Mesenchymal stem cell (in vitro differentiated cells and primary cell): ENCODE data around the gene FLRT2.

ENCODE experiments used
- DNase-seq: peaks from one replicate; pipeline ENCODE4 v3.0.0-alpha.2; 2013
- H2AFZ ChIP-seq: one replicate; pipeline ENCODE4 v1.6.1; 2013; ENCODE audit warnings: low read depth, mild to moderate bottlenecking, control low read depth, inconsistent platforms, low read length, moderate library complexity
- H2AK5ac ChIP-seq: 2 replicates; pipeline ENCODE4 v1.6.1; 2013; ENCODE audit warnings: low read length, moderate library complexity, mild to moderate bottlenecking, inconsistent platforms; ENCODE audit not compliant: severe bottlenecking
- H2BK120ac ChIP-seq: one replicate; pipeline ENCODE4 v1.6.1; 2013; ENCODE audit warnings: low read depth, mild to moderate bottlenecking, inconsistent platforms, low read length, moderate library complexity
- H2BK12ac ChIP-seq, 2 experiments: one replicate each; pipeline ENCODE4 v1.6.1; 2013; ENCODE audit warnings: inconsistent platforms in 2 of 2, low read length in 2 of 2, mild to moderate bottlenecking in 2 of 2, moderate library complexity in 2 of 2, control low read depth in 1 of 2
- H2BK15ac ChIP-seq: one replicate; pipeline ENCODE4 v1.6.1; 2013; ENCODE audit warnings: mild to moderate bottlenecking, low read depth, inconsistent platforms; ENCODE audit not compliant: poor library complexity, severe bottlenecking
- H2BK5ac ChIP-seq: 2 replicates; pipeline ENCODE4 v1.6.1; 2013; ENCODE audit warnings: low read depth, mild to moderate bottlenecking, low read length, control low read depth, inconsistent platforms; ENCODE audit not compliant: poor library complexity, severe bottlenecking
- H3K14ac ChIP-seq, 2 experiments: one replicate each; pipeline ENCODE4 v1.6.1; 2013; ENCODE audit warnings: inconsistent platforms in 2 of 2, low read length in 2 of 2, control low read depth in 1 of 2, mild to moderate bottlenecking in 1 of 2, moderate library complexity in 1 of 2
- H3K18ac ChIP-seq, 2 experiments: one replicate each; pipeline ENCODE4 v1.6.1; 2013; ENCODE audit warnings: inconsistent platforms in 2 of 2, low read length in 2 of 2, control low read depth in 1 of 2, low read depth in 1 of 2, mild to moderate bottlenecking in 1 of 2
- H3K23ac ChIP-seq, 2 experiments: one replicate each; pipeline ENCODE4 v1.6.1; 2013; ENCODE audit warnings: inconsistent platforms in 2 of 2, low read length in 2 of 2, mild to moderate bottlenecking in 2 of 2, moderate library complexity in 2 of 2, control low read depth in 1 of 2
- H3K27ac ChIP-seq: 2 replicates; pipeline ENCODE4 v1.5.1; 2013; ENCODE audit warnings: mild to moderate bottlenecking, moderate library complexity, low read length, control low read depth, inconsistent platforms; ENCODE audit not compliant: poor library complexity, severe bottlenecking
- H3K27me3 ChIP-seq, 2 experiments: 2 replicates each; pipeline versions ENCODE4 v1.6.1 to v1.7.0; 2013; ENCODE audit warnings: low read length in 2 of 2, mild to moderate bottlenecking in 2 of 2, moderate library complexity in 2 of 2, control low read depth in 1 of 2, inconsistent platforms in 1 of 2; ENCODE audit not compliant: control insufficient read depth in 1 of 2, insufficient read depth in 1 of 2
- H3K36me3 ChIP-seq, 2 experiments: 2 replicates each; pipeline versions ENCODE4 v1.6.1 to v1.7.0; 2013; ENCODE audit warnings: low read length in 2 of 2, control low read depth in 1 of 2, inconsistent platforms in 1 of 2, low read depth in 1 of 2, mild to moderate bottlenecking in 1 of 2; ENCODE audit not compliant: insufficient read depth in 2 of 2, control insufficient read depth in 1 of 2
- H3K4ac ChIP-seq, 2 experiments: one replicate each; pipeline ENCODE4 v1.6.1; 2013; ENCODE audit warnings: inconsistent platforms in 2 of 2, low read length in 2 of 2, mild to moderate bottlenecking in 2 of 2, moderate library complexity in 2 of 2, control low read depth in 1 of 2, low read depth in 1 of 2
- H3K4me1 ChIP-seq: 2 replicates; pipeline ENCODE4 v1.6.1; 2013; ENCODE audit warnings: low read depth, low read length, control low read depth; ENCODE audit not compliant: control insufficient read depth, insufficient read depth
- H3K4me2 ChIP-seq: 2 replicates; pipeline ENCODE4 v1.6.1; 2013; ENCODE audit warnings: low read length, mild to moderate bottlenecking, inconsistent platforms; ENCODE audit not compliant: poor library complexity, severe bottlenecking
- H3K4me3 ChIP-seq, 2 experiments: 2 replicates each; pipeline versions ENCODE4 v1.5.1 to v1.7.0; 2013; ENCODE audit warnings: low read length in 2 of 2, mild to moderate bottlenecking in 2 of 2, control low read depth in 1 of 2, low read depth in 1 of 2; ENCODE audit not compliant: insufficient read depth in 1 of 2
- H3K79me1 ChIP-seq: replicated peaks from 2 replicates; pipeline ENCODE4 v1.6.1; 2013; ENCODE audit warnings: mild to moderate bottlenecking, control low read depth, low read length, inconsistent platforms; ENCODE audit not compliant: poor library complexity, severe bottlenecking
- H3K9ac ChIP-seq: 2 replicates; pipeline ENCODE4 v1.7.0; 2013; ENCODE audit warnings: mild to moderate bottlenecking, low read length, moderate library complexity
- H3K9me3 ChIP-seq: 2 replicates; pipeline ENCODE4 v1.7.0; 2013; ENCODE audit warnings: mild to moderate bottlenecking, low read length; ENCODE audit not compliant: control insufficient read depth
- H4K8ac ChIP-seq: one replicate; pipeline ENCODE4 v1.6.1; 2013; ENCODE audit warnings: inconsistent platforms, mild to moderate bottlenecking, low read length, moderate library complexity
- H4K91ac ChIP-seq: one replicate; pipeline ENCODE4 v1.6.1; 2013; ENCODE audit warnings: mild to moderate bottlenecking, low read length, inconsistent platforms
- whole genome bisulfite sequencing: methylation state at CpG from one replicate; pipeline ENCODE4 v1.1.7; 2013; ENCODE audit warnings: mixed read lengths; 5-methylcytosine and 5-hydroxymethylcytosine counted together

The FLRT2 gene

DNA sequence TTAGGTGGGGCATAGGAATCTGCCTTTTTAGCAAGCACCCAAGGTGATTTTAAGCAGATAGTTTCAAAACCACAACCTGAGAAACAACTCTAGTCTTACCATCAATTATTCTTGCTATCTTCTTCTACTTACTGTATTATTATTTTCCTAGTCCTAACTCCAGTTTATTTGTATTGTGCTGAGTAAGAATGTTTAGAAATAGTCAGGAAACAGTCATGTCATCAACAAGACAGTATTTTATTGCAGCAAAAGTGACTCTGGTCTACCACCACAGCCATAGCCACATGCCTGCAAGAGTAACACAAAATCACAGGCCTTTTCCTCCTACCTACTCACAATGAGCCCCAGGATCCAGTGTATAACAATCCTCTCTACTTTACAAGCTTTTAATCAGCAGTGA lies 46.3 kb upstream of the FLRT2 start:
- Histone ChIP-seq H2BK12ac (no peak overlapping the region), H3K9me3 (no peaks in the 10 kb centered on the region), H4K8ac (no peak overlapping the region), H2AK5ac (no peak overlapping the region), H2BK15ac (no peak overlapping the region), H3K36me3 (no peaks in the 10 kb centered on the region), H2BK120ac (no peak overlapping the region), H3K27ac (no peak overlapping the region), H3K4me1 (no peaks in the 10 kb centered on the region), H3K9ac (peak overlapping the region; percentile 33), H4K91ac (no peak overlapping the region), H3K79me1 (no peaks in the 10 kb centered on the region), H3K4me2 (no peak overlapping the region), H3K18ac (no peak overlapping the region), H3K4me3 (no peak overlapping the region), H2AFZ (no peak overlapping the region), H3K14ac (no peak overlapping the region), H3K23ac (no peak overlapping the region), H3K4ac (no peak overlapping the region), H2BK5ac (no peak overlapping the region), H3K27me3 (no peaks in the 10 kb centered on the region)
- peak; percentile 19 for DNase-seq

DNA sequence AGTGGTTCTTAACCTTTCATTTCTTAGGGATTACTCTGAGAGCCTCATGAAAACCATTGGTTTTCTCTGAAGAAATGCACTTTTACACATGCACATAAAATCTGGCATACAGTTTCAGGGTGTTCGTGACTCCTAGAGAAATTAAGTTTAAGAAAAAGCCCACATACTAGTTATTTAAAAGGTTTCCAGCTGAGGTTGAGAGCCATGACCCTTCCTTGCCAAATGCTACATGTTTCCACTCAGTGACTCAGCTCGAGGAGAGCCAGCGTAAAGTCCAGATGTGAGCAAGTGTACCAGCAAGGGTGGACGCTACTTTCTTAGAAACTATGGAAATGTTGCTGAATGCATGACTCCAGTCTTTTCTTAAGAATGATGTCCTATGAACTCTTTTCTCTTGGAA lies 42.7 kb upstream of the FLRT2 start:
- Histone ChIP-seq H3K79me1 (no peaks in the 10 kb centered on the region), H4K91ac (no peak overlapping the region), H2BK15ac (no peak overlapping the region), H3K4me2 (no peak overlapping the region), H3K27ac (no peak overlapping the region), H2BK120ac (no peak overlapping the region), H3K23ac (no peak overlapping the region), H3K4me3 (peak overlapping the region in 1 of 2 experiments; percentile 7), H3K27me3 (no peaks in the 10 kb centered on the region), H4K8ac (no peak overlapping the region), H2AFZ (no peak overlapping the region), H3K4ac (no peak overlapping the region), H2AK5ac (no peak overlapping the region), H2BK12ac (no peak overlapping the region), H3K9me3 (peaks cover 8% of the 10 kb centered on the region), H3K36me3 (no peaks in the 10 kb centered on the region), H3K4me1 (no peaks in the 10 kb centered on the region), H2BK5ac (no peak overlapping the region), H3K18ac (no peak overlapping the region), H3K9ac (peak overlapping the region; percentile 64), H3K14ac (no peak overlapping the region)
- peak; percentile 72 for DNase-seq
- 68% methylated on average over 4 of the region's 4 CpGs for WGBS

DNA sequence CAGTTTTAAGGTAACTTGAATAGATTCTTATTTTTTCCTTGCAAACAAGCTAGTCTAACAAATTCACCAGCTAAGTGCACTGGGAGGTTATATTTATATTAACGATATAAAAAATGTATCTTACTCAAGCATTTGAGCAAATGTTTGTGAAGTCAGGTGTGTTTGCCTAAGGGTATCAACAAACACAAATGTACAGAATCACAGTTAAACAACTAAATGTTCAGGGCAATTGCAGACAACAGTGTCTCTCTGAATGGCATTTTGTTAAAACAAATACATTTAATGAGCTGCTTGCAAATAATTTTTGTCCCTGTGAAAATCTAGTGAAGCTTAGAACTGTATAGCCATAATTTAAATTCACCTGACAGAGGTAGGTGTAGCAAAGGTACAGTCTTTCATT lies 28.2 kb upstream of the FLRT2 start:
- H3K79me1 ChIP-seq = no peaks in the 10 kb centered on the region
- no peak overlapping the region for H3K23ac ChIP-seq
- H3K14ac ChIP-seq = no peak overlapping the region
- no peak overlapping the region for H3K4me2 ChIP-seq
- no peak overlapping the region for H3K18ac ChIP-seq
- H3K4me3 ChIP-seq = no peak overlapping the region
- no peaks in the 10 kb centered on the region for H3K4me1 ChIP-seq
- H2BK120ac ChIP-seq = no peak overlapping the region
- no peaks in the 10 kb centered on the region for H3K36me3 ChIP-seq
- no peak overlapping the region for H4K91ac ChIP-seq
- no peak overlapping the region for H4K8ac ChIP-seq
- H2BK5ac ChIP-seq = no peak overlapping the region
- no peak overlapping the region for H2BK15ac ChIP-seq
- WGBS = no CpG with 5 or more reads among the region's 1 CpG
- H3K9ac ChIP-seq = no peak overlapping the region
- no peak overlapping the region for H3K4ac ChIP-seq
- no peak overlapping the region for H3K27ac ChIP-seq
- H2AFZ ChIP-seq = no peak overlapping the region
- H2BK12ac ChIP-seq = no peak overlapping the region
- H3K9me3 ChIP-seq = no peaks in the 10 kb centered on the region
- no peaks in the 10 kb centered on the region for H3K27me3 ChIP-seq
- no peak overlapping the region for H2AK5ac ChIP-seq
- no peak for DNase-seq

DNA sequence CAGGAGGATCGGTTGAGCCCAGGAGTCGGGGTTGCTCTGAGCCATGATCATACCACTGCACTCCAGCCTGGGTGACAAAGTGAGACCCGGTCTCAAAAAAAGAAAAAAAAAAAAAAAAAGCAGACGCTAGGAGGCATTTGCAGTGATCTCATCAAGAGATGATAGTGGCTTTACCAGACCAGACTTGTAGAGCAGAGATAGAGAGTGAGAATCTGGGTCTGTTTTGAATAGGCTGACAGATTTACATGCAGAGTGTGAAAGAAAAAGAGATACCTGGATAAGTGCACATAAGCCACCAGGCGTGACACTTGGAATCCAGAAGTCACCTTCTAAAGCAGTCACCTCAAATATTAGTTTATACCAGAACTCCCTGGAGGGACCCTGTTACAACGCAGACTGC lies 21.1 kb upstream of the FLRT2 start:
- Histone ChIP-seq H3K4me2 (no peak overlapping the region), H2BK120ac (no peak overlapping the region), H2BK12ac (no peak overlapping the region), H3K9me3 (no peaks in the 10 kb centered on the region), H4K91ac (no peak overlapping the region), H3K79me1 (no peaks in the 10 kb centered on the region), H3K4me3 (no peak overlapping the region), H3K4ac (no peak overlapping the region), H3K27me3 (no peaks in the 10 kb centered on the region), H4K8ac (no peak overlapping the region), H2AK5ac (no peak overlapping the region), H3K27ac (no peak overlapping the region), H3K9ac (no peak overlapping the region), H2BK15ac (no peak overlapping the region), H2BK5ac (no peak overlapping the region), H3K23ac (no peak overlapping the region), H3K36me3 (no peaks in the 10 kb centered on the region), H3K18ac (no peak overlapping the region), H2AFZ (no peak overlapping the region), H3K4me1 (no peaks in the 10 kb centered on the region), H3K14ac (no peak overlapping the region)
- WGBS = 67% methylated on average over 6 of the region's 6 CpGs
- peak; percentile 18 for DNase-seq
